Naive thymus-derived CD4-positive, alpha-beta T cell (primary cell): ENCODE measurements around the gene GDPD1. TPM values are rescaled to one million over a fixed set of nuclear protein-coding genes. Genes with fewer than 3 reads are reported as not detected.

Source experiments
- ATAC-seq: fragments of 150-1000 bp; cut with Tn5 transposase; 2 replicates; pipeline ENCODE4 v1.10.0; 2021; ENCODE audit warnings: mild to moderate bottlenecking, moderate library complexity
- CTCF ChIA-PET: fragments of 350-600 bp; sonication (Branson Sonifier 250); formaldehyde crosslinking; loops from one replicate; lab custom pipeline; 2021; ENCODE audit warnings: antibody characterized with exemption; lab: Charles Lee
- POLR2A ChIA-PET: fragments of 350-600 bp; sonication (Branson Sonifier 250); formaldehyde crosslinking; loops from one replicate; lab custom pipeline; 2021; ENCODE audit warnings: antibody characterized with exemption, inconsistent platforms; lab: Charles Lee
- DNase-seq, 9 donors: peaks; one replicate each; pipeline versions ENCODE4 v3.0.0 to v3.0.0-alpha.2; 2020 to 2022; ENCODE audit warnings: mixed read lengths in 1 of 9
- H3K27ac ChIP-seq: one replicate; pipeline ENCODE4 v1.7.0; 2013; ENCODE audit warnings: mild to moderate bottlenecking, low read depth, low read length, moderate library complexity
- H3K27me3 ChIP-seq, 2 donors: one replicate each; pipeline ENCODE4 v1.7.0; 2013; ENCODE audit warnings: low read length in 2 of 2, mild to moderate bottlenecking in 2 of 2, moderate library complexity in 2 of 2; ENCODE audit not compliant: control insufficient read depth in 2 of 2, insufficient read depth in 2 of 2
- H3K36me3 ChIP-seq, 3 experiments: 1 replicate in 2 of 3; 2 replicates in 1 of 3; pipeline ENCODE4 v1.7.0; 2013; ENCODE audit warnings: low read length in 3 of 3, mild to moderate bottlenecking in 3 of 3, moderate library complexity in 1 of 3; ENCODE audit not compliant: insufficient read depth in 3 of 3, control insufficient read depth in 2 of 3
- H3K4me1 ChIP-seq, 2 donors: one replicate each; pipeline ENCODE4 v1.7.0; 2013; ENCODE audit warnings: low read length in 2 of 2, mild to moderate bottlenecking in 2 of 2, moderate library complexity in 1 of 2; ENCODE audit not compliant: control insufficient read depth in 2 of 2, insufficient read depth in 2 of 2
- H3K4me3 ChIP-seq: 2 replicates; pipeline ENCODE4 v1.7.0; 2013; ENCODE audit warnings: mild to moderate bottlenecking, low read length
- H3K9me3 ChIP-seq, 3 experiments: 1 replicate in 2 of 3; 2 replicates in 1 of 3; pipeline ENCODE4 v1.7.0; 2013; ENCODE audit warnings: low read length in 3 of 3; ENCODE audit not compliant: control insufficient read depth in 2 of 3
- H3K27ac Mint-ChIP-seq, 9 donors: one replicate each; pipeline ENCODE4 v1.8.0; 2020 to 2022; ENCODE audit warnings: mixed read lengths in 9 of 9, mild to moderate bottlenecking in 8 of 9, moderate library complexity in 5 of 9, inconsistent platforms in 2 of 9
- H3K27me3 Mint-ChIP-seq, 5 donors: one replicate each; pipeline ENCODE4 v1.8.0; 2021 to 2022; ENCODE audit warnings: mixed read lengths in 5 of 5, mild to moderate bottlenecking in 1 of 5
- H3K36me3 Mint-ChIP-seq, 5 donors: one replicate each; pipeline ENCODE4 v1.8.0; 2020 to 2022; ENCODE audit warnings: mixed read lengths in 5 of 5, mild to moderate bottlenecking in 3 of 5, inconsistent platforms in 1 of 5
- H3K4me1 Mint-ChIP-seq, 7 donors: one replicate each; pipeline ENCODE4 v1.8.0; 2020 to 2022; ENCODE audit warnings: mixed read lengths in 7 of 7, mild to moderate bottlenecking in 3 of 7, inconsistent platforms in 1 of 7
- H3K4me3 Mint-ChIP-seq, 10 donors: one replicate each; pipeline ENCODE4 v1.8.0; 2020 to 2022; ENCODE audit warnings: mild to moderate bottlenecking in 10 of 10, mixed read lengths in 10 of 10, moderate library complexity in 6 of 10, inconsistent platforms in 2 of 10
- H3K9me3 Mint-ChIP-seq, 11 donors: one replicate each; pipeline ENCODE4 v1.8.0; 2020 to 2022; ENCODE audit warnings: mixed read lengths in 11 of 11, mild to moderate bottlenecking in 4 of 11, inconsistent platforms in 1 of 11, moderate library complexity in 1 of 11
- intact Hi-C, 2 donors: fragments of 100-400 bp; cut with micrococcal nuclease; formaldehyde crosslinking; loops; one replicate each; pipeline ENCODE4 v1.15.1; 2023
- polyA plus RNA-seq, 2 donors: library from polyadenylated mRNA; unstranded; fragments of 300-500 nt; fragmentation: Illumina TruSeq; gene quantifications; one replicate each; pipeline ENCODE4 v1.2.3, GENCODE V29; 2021
- total RNA-seq, 6 experiments: library from RNA in 5 of 6; stranded (reverse) in 5 of 6; gene quantifications; 1 replicate in 5 of 6; 2 replicates in 1 of 6; pipeline ENCODE4 v1.2.3 and lab custom pipeline; 2021 to 2026

GDPD1 gene
- total and polyA plus RNA-seq, 7 experiments from 2014 or later, result 0.85 to 6.0 (median 3.8) TPM

GRCh38 chr17:59180626-59181025 lies 39.7 kb upstream of the GDPD1 start:
- no peaks in the 10 kb centered on the region for H3K36me3 ChIP-seq
- DNase-seq (no peak), ATAC-seq (no peak)
- POLR2A ChIA-PET, result no interaction called here
- no peaks in the 10 kb centered on the region for H3K4me1 ChIP-seq
- Mint-ChIP-seq H3K9me3 (no peaks in the 10 kb centered on the region), H3K4me1 (no peaks in the 10 kb centered on the region), H3K27ac (no peak overlapping the region), H3K4me3 (no peak overlapping the region), H3K36me3 (peaks cover 0 to 22% (median 0%) of the 10 kb centered on the region in 5 donors), H3K27me3 (no peaks in the 10 kb centered on the region)
- H3K27me3 ChIP-seq, result no peaks in the 10 kb centered on the region
- H3K27ac ChIP-seq, result no peak overlapping the region
- intact Hi-C loops, result no loop called here
- no peaks in the 10 kb centered on the region for H3K9me3 ChIP-seq
- H3K4me3 ChIP-seq, result no peak overlapping the region
- CTCF ChIA-PET, result interaction anchor here (0.5 kb wide), 1 partner anchor 342 kb away, joined by 5 read pairs; no protein-coding TSS in a partner anchor

GRCh38 chr17:59181481-59181880 lies 38.8 kb upstream of the GDPD1 start:
- no peaks in the 10 kb centered on the region for H3K27me3 ChIP-seq
- ChIA-PET POLR2A (no interaction called here), CTCF (interaction anchor here (0.7 kb wide), 1 partner anchor 260 kb away, joined by 3 read pairs; no protein-coding TSS in a partner anchor)
- H3K4me3 Mint-ChIP-seq, result no peak overlapping the region
- H3K4me1 ChIP-seq, result no peaks in the 10 kb centered on the region
- H3K4me3 ChIP-seq, result no peak overlapping the region
- ATAC-seq, result no peak
- H3K36me3 Mint-ChIP-seq, result peaks cover 0 to 25% (median 0%) of the 10 kb centered on the region in 5 donors
- H3K36me3 ChIP-seq, result no peaks in the 10 kb centered on the region
- H3K9me3 ChIP-seq, result no peaks in the 10 kb centered on the region
- no peaks in the 10 kb centered on the region for H3K27me3 Mint-ChIP-seq
- H3K4me1 Mint-ChIP-seq, result no peaks in the 10 kb centered on the region
- H3K27ac Mint-ChIP-seq, result no peak overlapping the region
- intact Hi-C loops, result no loop called here
- H3K27ac ChIP-seq, result no peak overlapping the region
- no peak for DNase-seq
- H3K9me3 Mint-ChIP-seq, result no peaks in the 10 kb centered on the region

DNA sequence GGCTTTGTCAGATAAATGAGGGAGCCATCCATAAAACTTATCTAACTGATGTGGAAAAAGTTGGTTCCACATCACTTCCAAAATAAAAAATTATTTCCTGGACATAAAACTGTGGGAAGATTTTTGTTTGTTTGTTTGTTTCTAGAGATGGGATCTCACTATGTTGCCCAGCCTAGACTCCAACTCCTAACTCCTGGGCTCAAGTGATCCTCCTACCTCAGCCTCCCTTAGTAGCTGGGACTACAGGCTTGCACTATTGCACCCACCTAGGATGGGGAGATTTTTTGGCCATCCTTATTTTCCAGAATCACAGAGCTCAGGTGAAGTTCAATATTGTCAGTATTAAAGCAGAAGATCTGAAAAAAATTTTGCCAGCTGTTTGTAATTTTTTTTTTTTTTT lies 34.3 kb upstream of the GDPD1 start:
- H3K36me3 Mint-ChIP-seq, result peaks cover 0 to 26% (median 0%) of the 10 kb centered on the region in 5 donors
- POLR2A ChIA-PET, result no interaction called here
- H3K27me3 Mint-ChIP-seq, result no peaks in the 10 kb centered on the region
- H3K9me3 Mint-ChIP-seq, result no peaks in the 10 kb centered on the region
- H3K4me3 ChIP-seq, result no peak overlapping the region
- H3K27ac ChIP-seq, result no peak overlapping the region
- CTCF ChIA-PET, result no interaction called here
- no peaks in the 10 kb centered on the region for H3K27me3 ChIP-seq
- peaks cover 0 to 2% (median 0%) of the 10 kb centered on the region in 7 donors for H3K4me1 Mint-ChIP-seq
- no peak overlapping the region for H3K4me3 Mint-ChIP-seq
- H3K9me3 ChIP-seq, result no peaks in the 10 kb centered on the region
- no peaks in the 10 kb centered on the region for H3K36me3 ChIP-seq
- DNase-seq, result no peak
- intact Hi-C loops, result no loop called here
- no peak overlapping the region for H3K27ac Mint-ChIP-seq
- ATAC-seq, result no peak
- no peaks in the 10 kb centered on the region for H3K4me1 ChIP-seq

GRCh38 chr17:59186850-59187249 lies 33.5 kb upstream of the GDPD1 start:
- peaks cover 0 to 2% (median 0%) of the 10 kb centered on the region in 7 donors for H3K4me1 Mint-ChIP-seq
- DNase-seq, result no peak
- CTCF ChIA-PET, result interaction anchor here (0.7 kb wide), 1 partner anchor 567 kb away, joined by 3 read pairs; no protein-coding TSS in a partner anchor
- no peak overlapping the region for H3K27ac ChIP-seq
- intact Hi-C loops, result no loop called here
- H3K9me3 Mint-ChIP-seq, result no peaks in the 10 kb centered on the region
- no peaks in the 10 kb centered on the region for H3K9me3 ChIP-seq
- ATAC-seq, result no peak
- no peaks in the 10 kb centered on the region for H3K4me1 ChIP-seq
- no peak overlapping the region for H3K27ac Mint-ChIP-seq
- H3K36me3 Mint-ChIP-seq, result peaks cover 0 to 23% (median 0%) of the 10 kb centered on the region in 5 donors
- H3K27me3 ChIP-seq, result no peaks in the 10 kb centered on the region
- POLR2A ChIA-PET, result no interaction called here
- H3K27me3 Mint-ChIP-seq, result no peaks in the 10 kb centered on the region
- H3K4me3 ChIP-seq, result no peak overlapping the region
- no peaks in the 10 kb centered on the region for H3K36me3 ChIP-seq
- no peak overlapping the region for H3K4me3 Mint-ChIP-seq

DNA sequence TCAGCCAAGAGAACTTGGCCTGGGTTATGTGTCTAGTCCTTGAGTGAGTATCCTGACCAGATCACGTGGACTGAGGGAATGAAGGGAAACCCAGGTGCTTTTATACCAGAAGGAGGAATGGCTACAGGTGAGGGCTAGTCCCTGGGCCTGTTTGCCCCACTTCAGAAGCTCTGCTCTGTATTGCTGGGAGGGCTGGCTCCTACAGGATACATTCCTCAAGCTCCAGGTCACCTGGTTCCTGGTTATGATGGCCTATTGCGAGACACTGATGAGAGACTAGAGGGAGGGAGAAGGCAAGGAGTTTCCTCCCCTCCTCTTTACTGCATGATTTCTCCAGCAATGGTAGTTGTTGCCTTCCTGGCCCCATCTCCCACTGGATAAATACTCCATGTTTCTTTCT lies 29.5 kb upstream of the GDPD1 start:
- Histone ChIP-seq H3K4me3 (no peak overlapping the region), H3K36me3 (no peaks in the 10 kb centered on the region), H3K27me3 (no peaks in the 10 kb centered on the region), H3K4me1 (no peaks in the 10 kb centered on the region), H3K9me3 (no peaks in the 10 kb centered on the region), H3K27ac (no peak overlapping the region)
- Mint-ChIP-seq H3K9me3 (no peaks in the 10 kb centered on the region), H3K36me3 (peaks cover 0 to 22% (median 0%) of the 10 kb centered on the region in 5 donors), H3K27ac (no peak overlapping the region), H3K27me3 (no peaks in the 10 kb centered on the region), H3K4me3 (no peak overlapping the region), H3K4me1 (peaks cover 0 to 6% (median 0%) of the 10 kb centered on the region in 7 donors)
- DNase-seq (no peak), ATAC-seq (no peak)
- intact Hi-C loops, result no loop called here
- ChIA-PET POLR2A (no interaction called here), CTCF (no interaction called here)

DNA sequence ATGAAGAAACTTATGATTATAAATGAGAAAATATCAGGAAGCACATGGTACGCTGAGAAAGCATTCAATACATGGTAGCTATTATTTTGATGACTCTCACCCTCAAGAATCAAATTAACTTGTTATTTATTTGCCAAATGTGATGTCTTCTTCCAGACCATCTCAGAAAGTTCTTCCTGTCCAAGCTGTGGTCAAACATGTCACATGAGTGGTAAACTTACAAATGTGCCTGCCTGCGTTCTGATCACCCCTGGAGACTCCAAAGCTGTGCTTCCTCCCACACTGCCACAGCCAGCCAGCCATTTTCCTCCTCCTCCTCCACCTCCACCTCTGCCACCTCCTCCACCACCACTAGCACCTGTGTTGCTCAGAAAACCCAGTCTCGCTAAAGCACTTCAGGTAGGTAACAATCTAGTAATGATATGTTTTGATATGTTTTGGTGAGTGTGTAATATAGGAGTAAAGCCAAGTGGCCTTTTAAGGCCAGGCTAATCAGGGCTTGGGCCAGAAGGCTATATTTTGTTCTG lies 26.9 kb upstream of the GDPD1 start:
- H3K9me3 ChIP-seq, result no peaks in the 10 kb centered on the region
- no peaks in the 10 kb centered on the region for H3K9me3 Mint-ChIP-seq
- no peak overlapping the region for H3K27ac ChIP-seq
- POLR2A ChIA-PET, result interaction anchor here (1.0 to 1.1 kb wide), 2 partner anchors 15 to 16 kb away, joined by 4 to 5 read pairs; no protein-coding TSS in a partner anchor
- CTCF ChIA-PET, result interaction anchor here (0.6 kb wide), 1 partner anchor 148 kb away, joined by 4 read pairs; no protein-coding TSS in a partner anchor
- intact Hi-C loops, result no loop called here
- peaks cover 0 to 15% (median 0%) of the 10 kb centered on the region in 5 donors for H3K36me3 Mint-ChIP-seq
- no peak overlapping the region for H3K4me3 ChIP-seq
- H3K27me3 Mint-ChIP-seq, result no peaks in the 10 kb centered on the region
- H3K4me1 ChIP-seq, result no peaks in the 10 kb centered on the region
- H3K27me3 ChIP-seq, result no peaks in the 10 kb centered on the region
- H3K36me3 ChIP-seq, result no peaks in the 10 kb centered on the region
- peaks cover 0 to 6% (median 0%) of the 10 kb centered on the region in 7 donors for H3K4me1 Mint-ChIP-seq
- no peak overlapping the region for H3K4me3 Mint-ChIP-seq
- no peak for ATAC-seq
- no peak for DNase-seq
- H3K27ac Mint-ChIP-seq, result no peak overlapping the region

DNA sequence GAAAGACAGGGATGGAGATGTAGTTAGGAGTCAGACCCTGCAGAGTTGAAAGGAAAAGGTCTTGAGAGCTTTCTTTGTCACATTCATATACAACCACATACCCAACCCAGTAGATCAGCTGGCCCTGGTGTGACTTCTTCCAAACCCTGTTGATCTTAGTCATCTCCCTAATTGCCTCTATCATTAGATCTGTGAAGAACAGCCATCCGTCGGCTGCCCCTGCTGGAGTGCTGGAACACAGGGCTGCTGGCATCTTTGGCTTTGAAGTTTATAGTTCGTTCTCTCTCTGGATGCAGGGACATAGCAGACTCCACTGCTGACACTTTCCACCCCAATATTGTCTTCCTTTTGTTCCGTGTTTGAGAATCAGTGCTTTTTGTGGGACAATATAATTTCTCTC lies 20.9 kb upstream of the GDPD1 start:
- H3K9me3 Mint-ChIP-seq, result no peaks in the 10 kb centered on the region
- Histone ChIP-seq H3K4me1 (no peaks in the 10 kb centered on the region), H3K4me3 (no peak overlapping the region), H3K9me3 (no peaks in the 10 kb centered on the region), H3K27ac (no peak overlapping the region), H3K27me3 (no peaks in the 10 kb centered on the region), H3K36me3 (no peaks in the 10 kb centered on the region)
- DNase-seq (no peak), ATAC-seq (no peak)
- POLR2A ChIA-PET, result no interaction called here
- H3K27me3 Mint-ChIP-seq, result no peaks in the 10 kb centered on the region
- CTCF ChIA-PET, result interaction anchor here (0.6 kb wide), 1 partner anchor 10 kb away, joined by 5 read pairs; no protein-coding TSS in a partner anchor
- H3K36me3 Mint-ChIP-seq, result peaks cover 0 to 10% (median 0%) of the 10 kb centered on the region in 5 donors
- intact Hi-C loops, result no loop called here
- no peaks in the 10 kb centered on the region for H3K4me1 Mint-ChIP-seq
- no peak overlapping the region for H3K4me3 Mint-ChIP-seq
- no peak overlapping the region for H3K27ac Mint-ChIP-seq
